GM12892 (cell line): ENCODE measurements around the gene LBX1. TPM values are rescaled to one million over a fixed set of nuclear protein-coding genes. Genes with fewer than 3 reads are reported as not detected.
A peak's percentile ranks its signal among the peaks of the same experiment; 100 is the strongest.

Source experiments
- DNase-seq: peaks from one replicate; pipeline ENCODE4 v3.0.0; 2011; ENCODE audit not compliant: insufficient read length
- FAIRE-seq: peaks from 2 replicates; lab custom pipeline; 2011; peaks lifted over from hg19 to GRCh38; lab: Jason Lieb, UNC
- POLR2A ChIP-seq: IDR thresholded peaks from 2 replicates; pipeline ENCODE4 v1.6.1; 2011; ENCODE audit warnings: low read depth, low read length, control low read depth
- POLR2AphosphoS5 ChIP-seq: IDR thresholded peaks from 2 replicates; pipeline ENCODE4 v1.6.1; 2011; ENCODE audit warnings: low read depth, low read length, control low read depth
- TAF1 ChIP-seq: IDR thresholded peaks from 2 replicates; pipeline ENCODE4 v1.6.1; 2011; ENCODE audit warnings: low read depth, mild to moderate bottlenecking, control low read depth, low read length, borderline replicate concordance
- polyA plus RNA-seq: library from polyadenylated mRNA; unstranded; fragments of >200 nt; gene quantifications from one replicate; pipeline ENCODE4 v1.2.1, GENCODE V29; 2012; ENCODE audit warnings: missing spikeins, inconsistent platforms; ENCODE audit not compliant: missing spikeins

LBX1 gene, protein sequence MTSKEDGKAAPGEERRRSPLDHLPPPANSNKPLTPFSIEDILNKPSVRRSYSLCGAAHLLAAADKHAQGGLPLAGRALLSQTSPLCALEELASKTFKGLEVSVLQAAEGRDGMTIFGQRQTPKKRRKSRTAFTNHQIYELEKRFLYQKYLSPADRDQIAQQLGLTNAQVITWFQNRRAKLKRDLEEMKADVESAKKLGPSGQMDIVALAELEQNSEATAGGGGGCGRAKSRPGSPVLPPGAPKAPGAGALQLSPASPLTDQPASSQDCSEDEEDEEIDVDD
- polyA plus RNA-seq = not detected

GRCh38 chr10:101229266-101230182 is at the start of gene LBX1:
Gene LBX1, minus strand, starts transcription at chr10:101229463. Its CDS starts 648 bp downstream, at chr10:101228815.
- no peak for FAIRE-seq

GRCh38 chr10:101273741-101274140 is 44.5 kb upstream of the LBX1 start:
- DNase-seq = no peak
- TF ChIP-seq TAF1 (no peak), POLR2AphosphoS5 (no peak), POLR2A (no peak)
- no peak for FAIRE-seq

More at GRCh38 chr10:101229266-101230182, at the start of gene LBX1:
- DNase-seq = no peak
- no peak for TF ChIP-seq POLR2AphosphoS5
- no peak for TF ChIP-seq TAF1
- no peak for TF ChIP-seq POLR2A

GRCh38 chr10:101273330-101273729 is 44.1 kb upstream of the LBX1 start:
- FAIRE-seq (no peak), DNase-seq (no peak)
- TF ChIP-seq TAF1 (no peak), POLR2A (no peak), POLR2AphosphoS5 (no peak)

- TF ChIP-seq POLR2AphosphoS5 (no peak), POLR2A (no peak), TAF1 (no peak)
- DNase-seq (peak; percentile 76), FAIRE-seq (peak; percentile 84)
Measured at GRCh38 chr10:101272229-101272868, 43.1 kb upstream of the LBX1 start.

GRCh38 chr10:101270763-101271162 is 41.5 kb upstream of the LBX1 start:
- DNase-seq (no peak), FAIRE-seq (no peak)
- TF ChIP-seq POLR2AphosphoS5 (no peak), POLR2A (no peak), TAF1 (no peak)

DNA sequence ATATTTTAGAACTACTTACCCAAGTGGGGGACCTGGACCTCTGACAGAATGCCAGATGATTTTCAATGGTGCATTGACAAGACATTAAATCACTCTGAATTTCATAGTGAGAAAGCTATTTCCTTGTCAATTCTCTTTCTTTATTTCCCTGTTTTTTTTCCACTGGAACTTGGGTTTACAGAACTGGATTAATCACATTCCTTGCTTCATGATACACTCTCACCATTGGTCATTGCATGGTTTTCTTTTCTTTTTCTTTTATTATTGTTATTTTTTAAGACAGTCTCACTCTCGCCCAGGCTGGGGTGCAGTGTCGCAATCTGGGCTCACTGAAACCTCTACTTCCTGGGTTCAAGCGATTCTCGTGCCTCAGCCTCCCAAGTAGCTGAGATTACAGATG is 38.5 kb upstream of the LBX1 start:
- no peak for DNase-seq
- no peak for FAIRE-seq
- no peak for TF ChIP-seq POLR2AphosphoS5
- TF ChIP-seq POLR2A = no peak
- TF ChIP-seq TAF1 = no peak

GRCh38 chr10:101267290-101267680 is 38.0 kb upstream of the LBX1 start:
- TF ChIP-seq POLR2A = no peak
- TF ChIP-seq TAF1 = no peak
- TF ChIP-seq POLR2AphosphoS5 = no peak
- FAIRE-seq = no peak
- DNase-seq = no peak

- FAIRE-seq = no peak
Measured at GRCh38 chr10:101266381-101267289, 37.4 kb upstream of the LBX1 start.

DNA sequence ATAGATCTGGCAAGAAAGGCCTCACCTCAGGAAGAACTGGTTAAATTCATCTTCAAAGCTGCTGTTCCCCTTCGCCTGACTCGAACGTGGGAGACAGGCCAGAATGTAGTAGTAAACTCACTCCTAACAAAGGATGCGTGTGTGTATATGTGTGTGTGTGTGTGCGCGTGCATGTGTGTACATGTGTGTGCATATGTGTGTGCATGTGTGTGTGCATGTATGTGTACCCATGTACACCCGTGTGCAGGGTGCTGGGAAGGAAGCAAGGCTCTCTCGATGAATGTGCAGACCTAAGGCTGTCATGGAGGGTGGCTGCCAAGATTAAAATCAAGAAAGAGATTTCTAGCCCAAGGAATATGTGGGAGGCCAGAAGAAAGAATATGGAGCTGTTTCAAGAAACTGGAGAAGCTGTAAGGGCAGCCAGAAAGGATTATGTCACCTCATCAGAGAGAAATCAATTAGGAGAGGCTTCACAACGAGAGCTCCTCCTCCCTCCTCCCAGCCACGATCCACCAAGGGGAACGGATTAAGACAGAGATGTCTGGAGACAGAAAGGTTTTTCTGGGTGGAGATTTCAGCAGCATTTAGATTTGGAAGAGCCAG is 34.0 kb upstream of the LBX1 start:
- TF ChIP-seq TAF1 (no peak), POLR2A (no peak), POLR2AphosphoS5 (no peak)
- FAIRE-seq = no peak
- no peak for DNase-seq

More at GRCh38 chr10:101266381-101267289, 37.4 kb upstream of the LBX1 start:
- no peak for DNase-seq
- TF ChIP-seq POLR2AphosphoS5 (no peak), POLR2A (no peak), TAF1 (no peak)

DNA sequence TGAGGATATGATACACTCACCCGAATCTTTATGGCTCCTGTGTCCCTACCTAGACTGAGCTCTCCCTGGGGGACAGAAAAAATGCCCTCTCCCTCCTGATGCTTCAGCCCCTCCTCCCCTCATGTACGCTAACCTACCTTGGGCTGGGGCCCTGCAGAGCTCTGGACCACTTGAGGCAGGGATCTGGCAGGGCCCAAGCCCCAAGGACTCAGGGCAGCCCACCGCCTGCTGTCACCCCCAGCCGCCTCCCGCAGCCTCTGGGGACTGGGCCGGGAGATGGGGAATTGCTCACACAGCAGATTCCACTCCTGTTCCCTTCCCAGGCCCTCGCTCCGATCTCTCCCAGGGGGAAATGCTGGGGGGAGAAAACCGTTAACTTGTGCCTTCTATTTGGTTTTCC is 32.9 kb upstream of the LBX1 start:
- FAIRE-seq = no peak
- TF ChIP-seq TAF1 (no peak), POLR2AphosphoS5 (no peak), POLR2A (no peak)
- no peak for DNase-seq
